Smooth muscle cell (in vitro differentiated cells): ENCODE measurements around the gene MGAM2. TPM values are rescaled to one million over a fixed set of nuclear protein-coding genes. Genes with fewer than 3 reads are reported as not detected.

ENCODE experiments used
- DNase-seq: peaks from one replicate; lab custom pipeline; 2025; ENCODE audit not compliant: unreplicated experiment; lab: John Stamatoyannopoulos, UW
- H2AFZ ChIP-seq: fragments of 200-600 bp; sonication (generic); 2 replicates; pipeline ENCODE4 v1.6.0; 2016; ENCODE audit warnings: antibody characterized with exemption, low read depth, mild to moderate bottlenecking
- H3F3A ChIP-seq: fragments of 200-600 bp; sonication (generic); 2 replicates; pipeline ENCODE4 v1.6.0; 2017; ENCODE audit warnings: antibody characterized with exemption, low read depth
- H3K27ac ChIP-seq: fragments of 200-600 bp; sonication (generic); 2 replicates; pipeline ENCODE4 v1.5.1; 2016; ENCODE audit warnings: low read depth, mild to moderate bottlenecking
- H3K27me3 ChIP-seq: fragments of 200-600 bp; sonication (generic); 2 replicates; pipeline ENCODE4 v1.6.1; 2016; ENCODE audit warnings: low read depth, mild to moderate bottlenecking
- H3K36me3 ChIP-seq: fragments of 200-600 bp; sonication (generic); 2 replicates; pipeline ENCODE4 v1.5.1; 2016; ENCODE audit warnings: low read depth
- H3K4me1 ChIP-seq: fragments of 200-600 bp; sonication (generic); 2 replicates; pipeline ENCODE4 v1.5.1; 2016; ENCODE audit warnings: low read depth
- H3K4me2 ChIP-seq: fragments of 200-600 bp; sonication (generic); 2 replicates; pipeline ENCODE4 v1.6.0; 2016; ENCODE audit warnings: mild to moderate bottlenecking
- H3K4me3 ChIP-seq: fragments of 200-600 bp; sonication (generic); 2 replicates; pipeline ENCODE4 v1.5.1; 2016; ENCODE audit warnings: mild to moderate bottlenecking
- H3K79me2 ChIP-seq: fragments of 200-600 bp; sonication (generic); 2 replicates; pipeline ENCODE4 v1.6.0; 2016; ENCODE audit warnings: low read depth, mild to moderate bottlenecking
- H3K9ac ChIP-seq: fragments of 200-600 bp; sonication (generic); 2 replicates; pipeline ENCODE4 v1.6.0; 2016; ENCODE audit warnings: low read depth
- H3K9me3 ChIP-seq: fragments of 200-600 bp; sonication (generic); replicated peaks from 2 replicates; pipeline ENCODE4 v1.5.1; 2016; ENCODE audit warnings: low read depth
- H4K20me1 ChIP-seq: fragments of 200-600 bp; sonication (generic); 2 replicates; pipeline ENCODE4 v1.6.0; 2016; ENCODE audit warnings: low read depth
- WGBS: methylation state at CpG from one replicate; pipeline ENCODE4 v1.1.7; 2016; ENCODE audit warnings: low lambda C conversion rate; 5-methylcytosine and 5-hydroxymethylcytosine counted together
- polyA plus RNA-seq: library from polyadenylated mRNA; unstranded; fragments of >200 nt; fragmentation: Nextera tagmentation; extraction: Ambion mirVana; gene quantifications from 2 replicates; pipeline ENCODE4 v1.2.1, GENCODE V29; 2016
- total RNA-seq: library from RNA; depleted of rRNA; stranded (reverse); fragments of >200 nt; gene quantifications from 2 replicates; pipeline ENCODE4 v1.2.3, GENCODE V29; 2014
- TF ChIP-seq, protein P1 (sequence below): fragments of 200-600 bp; sonication (generic); IDR thresholded peaks from 2 replicates; pipeline ENCODE4 v1.5.1; 2017; ENCODE audit warnings: borderline replicate concordance, mild to moderate bottlenecking, antibody characterized with exemption; ENCODE audit not compliant: insufficient read depth, poor library complexity, severe bottlenecking

MGAM2 gene
- total and polyA plus RNA-seq, 2 experiments from 2014 or later: not detected

DNA sequence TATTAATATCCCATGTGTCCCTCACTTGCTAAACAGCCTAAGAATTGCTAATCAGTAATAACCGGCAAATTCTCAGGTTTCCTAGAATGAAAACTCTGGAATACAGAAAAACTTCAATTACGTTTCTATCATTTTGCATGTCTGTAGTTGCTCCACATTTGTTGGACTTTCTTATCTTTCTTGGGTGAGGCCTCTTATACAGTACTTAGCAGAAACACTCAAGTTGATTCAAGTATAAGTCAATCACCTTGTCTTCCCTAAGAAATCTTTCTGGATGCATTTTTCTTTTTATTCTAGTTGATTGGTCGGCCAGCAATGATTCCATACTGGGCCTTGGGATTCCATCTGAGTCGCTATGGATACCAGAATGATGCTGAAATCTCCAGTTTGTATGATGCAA lies 61.4 kb downstream of the MGAM2 start:
- H3K4me1 ChIP-seq: no peaks in the 10 kb centered on the region
- no peak overlapping the region for H2AFZ ChIP-seq
- no peaks in the 10 kb centered on the region for H3K36me3 ChIP-seq
- no peak overlapping the region for H3K27ac ChIP-seq
- DNase-seq: no peak
- H3K9me3 ChIP-seq: no peaks in the 10 kb centered on the region
- TF ChIP-seq, protein P1, sequence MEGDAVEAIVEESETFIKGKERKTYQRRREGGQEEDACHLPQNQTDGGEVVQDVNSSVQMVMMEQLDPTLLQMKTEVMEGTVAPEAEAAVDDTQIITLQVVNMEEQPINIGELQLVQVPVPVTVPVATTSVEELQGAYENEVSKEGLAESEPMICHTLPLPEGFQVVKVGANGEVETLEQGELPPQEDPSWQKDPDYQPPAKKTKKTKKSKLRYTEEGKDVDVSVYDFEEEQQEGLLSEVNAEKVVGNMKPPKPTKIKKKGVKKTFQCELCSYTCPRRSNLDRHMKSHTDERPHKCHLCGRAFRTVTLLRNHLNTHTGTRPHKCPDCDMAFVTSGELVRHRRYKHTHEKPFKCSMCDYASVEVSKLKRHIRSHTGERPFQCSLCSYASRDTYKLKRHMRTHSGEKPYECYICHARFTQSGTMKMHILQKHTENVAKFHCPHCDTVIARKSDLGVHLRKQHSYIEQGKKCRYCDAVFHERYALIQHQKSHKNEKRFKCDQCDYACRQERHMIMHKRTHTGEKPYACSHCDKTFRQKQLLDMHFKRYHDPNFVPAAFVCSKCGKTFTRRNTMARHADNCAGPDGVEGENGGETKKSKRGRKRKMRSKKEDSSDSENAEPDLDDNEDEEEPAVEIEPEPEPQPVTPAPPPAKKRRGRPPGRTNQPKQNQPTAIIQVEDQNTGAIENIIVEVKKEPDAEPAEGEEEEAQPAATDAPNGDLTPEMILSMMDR: no peak
- 82% methylated on average over 4 of the region's 4 CpGs for WGBS
- no peak overlapping the region for H3K9ac ChIP-seq
- no peaks in the 10 kb centered on the region for H3K27me3 ChIP-seq
- H3F3A ChIP-seq: no peaks in the 10 kb centered on the region
- no peaks in the 10 kb centered on the region for H3K79me2 ChIP-seq
- no peaks in the 10 kb centered on the region for H4K20me1 ChIP-seq
- no peak overlapping the region for H3K4me3 ChIP-seq
- H3K4me2 ChIP-seq: no peak overlapping the region

- WGBS: 80% methylated on average over 2 of the region's 2 CpGs
- Histone ChIP-seq H3K4me1 (no peaks in the 10 kb centered on the region), H3K27me3 (no peaks in the 10 kb centered on the region), H3K36me3 (no peaks in the 10 kb centered on the region), H2AFZ (no peak overlapping the region), H3K9ac (no peak overlapping the region), H3F3A (no peaks in the 10 kb centered on the region), H4K20me1 (no peaks in the 10 kb centered on the region), H3K4me3 (no peak overlapping the region), H3K27ac (no peak overlapping the region), H3K79me2 (no peaks in the 10 kb centered on the region), H3K4me2 (no peak overlapping the region), H3K9me3 (no peaks in the 10 kb centered on the region)
- no peak for DNase-seq
- TF ChIP-seq, protein P1: no peak
These were observed 62.9 kb downstream of the MGAM2 start for GRCh38 chr7:142174441-142174840.

- Histone ChIP-seq H3K27ac (no peak overlapping the region), H3K9me3 (no peaks in the 10 kb centered on the region), H3F3A (no peaks in the 10 kb centered on the region), H4K20me1 (no peaks in the 10 kb centered on the region), H3K36me3 (no peaks in the 10 kb centered on the region), H2AFZ (no peak overlapping the region), H3K79me2 (no peaks in the 10 kb centered on the region), H3K27me3 (no peaks in the 10 kb centered on the region), H3K4me3 (no peak overlapping the region), H3K4me2 (no peak overlapping the region), H3K4me1 (no peaks in the 10 kb centered on the region), H3K9ac (no peak overlapping the region)
- DNase-seq: no peak
- 95% methylated on average over 3 of the region's 3 CpGs for WGBS
- TF ChIP-seq, protein P1: no peak
These were observed 64.1 kb downstream of the MGAM2 start for GRCh38 chr7:142175594-142175993.

DNA sequence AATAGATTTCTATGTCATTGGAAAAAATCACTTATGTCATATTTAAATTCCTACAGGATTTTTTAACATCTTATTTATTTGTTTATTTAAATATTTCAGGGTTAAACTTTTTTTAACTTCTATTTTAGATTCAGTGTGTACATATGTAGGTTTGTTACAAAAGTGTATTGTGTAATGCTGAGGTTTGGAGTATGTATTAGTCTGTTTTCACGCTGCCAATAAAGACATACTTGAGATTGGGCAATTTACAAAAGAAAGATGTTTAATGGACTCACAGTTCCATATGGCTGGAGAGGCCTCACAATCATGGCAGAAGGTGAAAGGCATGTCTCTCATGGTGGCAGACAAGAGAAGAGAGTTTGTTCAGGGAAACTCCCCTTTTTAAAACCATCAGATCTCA lies 65.4 kb downstream of the MGAM2 start:
- Histone ChIP-seq H3F3A (no peaks in the 10 kb centered on the region), H3K4me1 (no peaks in the 10 kb centered on the region), H3K9ac (no peak overlapping the region), H3K79me2 (no peaks in the 10 kb centered on the region), H3K27ac (no peak overlapping the region), H4K20me1 (no peaks in the 10 kb centered on the region), H2AFZ (no peak overlapping the region), H3K9me3 (no peaks in the 10 kb centered on the region), H3K4me3 (no peak overlapping the region), H3K36me3 (no peaks in the 10 kb centered on the region), H3K4me2 (no peak overlapping the region), H3K27me3 (no peaks in the 10 kb centered on the region)
- 92% methylated on average over 1 of the region's 1 CpG for WGBS
- TF ChIP-seq, protein P1: no peak
- no peak for DNase-seq
